GM12878 (cell line): ENCODE data around the gene FAF1. TPM values are rescaled to one million over a fixed set of nuclear protein-coding genes. Genes with fewer than 3 reads are reported as not detected.

ENCODE experiments used
- ATAC-seq: fragments of 200-7000 bp; cut with Tn5 transposase; 3 replicates; pipeline ENCODE4 v1.9.1; 2020; ENCODE audit warnings: mild to moderate bottlenecking, moderate library complexity
- BruUV-seq: library from RNA; stranded (reverse); fragments of 400-500 nt; replicated peaks from 2 replicates; lab custom pipeline; 2021; lab: Mats Ljungman, UMichigan
- CTCF ChIA-PET: fragments of 300-600 bp; sonication (Branson Sonifier 250); formaldehyde crosslinking; extraction: SDS; loops from one replicate; lab custom pipeline; 2021; ENCODE audit warnings: inconsistent platforms; lab: Yijun Ruan, JAX
- POLR2A ChIA-PET: fragments of 350-600 bp; formaldehyde crosslinking; extraction: SDS; loops from one replicate; lab custom pipeline; 2021; ENCODE audit warnings: inconsistent platforms; lab: Charles Lee
- RAD21 ChIA-PET: fragments of 300-600 bp; sonication (Branson Sonifier 250); formaldehyde crosslinking; loops from one replicate; lab custom pipeline; 2023; ENCODE audit warnings: antibody characterized with exemption; ENCODE audit not compliant: unreplicated experiment; lab: Charles Lee
- SMC1A ChIA-PET: fragments of 300-600 bp; sonication (Branson Sonifier 250); formaldehyde crosslinking; loops from one replicate; lab custom pipeline; 2023; ENCODE audit not compliant: unreplicated experiment, uncharacterized antibody; lab: Charles Lee
- DNase-seq: peaks from one replicate; pipeline ENCODE4 v3.0.0-alpha.2; 2011; ENCODE audit warnings: low read depth, low spot score
- FAIRE-seq: peaks from 3 replicates; lab custom pipeline; 2011; peaks lifted over from hg19 to GRCh38; lab: Jason Lieb, UNC
- H2AFZ ChIP-seq: 2 replicates; pipeline ENCODE4 v1.6.0; 2011; ENCODE audit warnings: low read depth, low read length, control low read depth; ENCODE audit not compliant: control insufficient read depth
- H3K27ac ChIP-seq: 2 replicates; pipeline ENCODE4 v1.5.1; 2011; ENCODE audit warnings: control low read depth; ENCODE audit not compliant: control insufficient read depth, insufficient read depth
- H3K27me3 ChIP-seq, 2 experiments: replicated peaks in 1 of 2; 2 replicates each; pipeline versions ENCODE4 v1.6.0 to v1.6.1; 2011; ENCODE audit warnings: low read length in 1 of 2; ENCODE audit not compliant: control insufficient read depth in 2 of 2, insufficient read depth in 2 of 2
- H3K36me3 ChIP-seq, 2 experiments: 2 replicates each; pipeline ENCODE4 v1.5.1; 2011; ENCODE audit warnings: low read length in 1 of 2; ENCODE audit not compliant: control insufficient read depth in 2 of 2, insufficient read depth in 2 of 2
- H3K4me1 ChIP-seq: 2 replicates; pipeline ENCODE4 v1.6.1; 2011; ENCODE audit warnings: mild to moderate bottlenecking, low read length, moderate library complexity, mixed read lengths; ENCODE audit not compliant: control insufficient read depth, insufficient read depth
- H3K4me2 ChIP-seq: 2 replicates; pipeline ENCODE4 v1.6.0; 2011; ENCODE audit warnings: control low read depth; ENCODE audit not compliant: control insufficient read depth, insufficient read depth
- H3K4me3 ChIP-seq: fragments of 200-600 bp; sonication (generic); 2 replicates; pipeline ENCODE4 v1.5.1; 2016
- H3K79me2 ChIP-seq: 2 replicates; pipeline ENCODE4 v1.6.0; 2011; ENCODE audit warnings: low read length; ENCODE audit not compliant: control insufficient read depth, insufficient read depth
- H3K9ac ChIP-seq: 2 replicates; pipeline ENCODE4 v1.8.0; 2011; ENCODE audit warnings: low read length, control low read depth, mixed read lengths; ENCODE audit not compliant: control insufficient read depth, insufficient read depth
- H3K9me3 ChIP-seq: replicated peaks from 3 replicates; pipeline ENCODE4 v1.5.1; 2011; ENCODE audit warnings: mild to moderate bottlenecking, low read length; ENCODE audit not compliant: control insufficient read depth, insufficient read depth
- H4K20me1 ChIP-seq: 2 replicates; pipeline ENCODE4 v1.6.0; 2011; ENCODE audit not compliant: control insufficient read depth, insufficient read depth
- ESRRA ChIP-seq: IDR thresholded peaks from 2 replicates; pipeline ENCODE4 v1.6.1; 2012; ENCODE audit warnings: mild to moderate bottlenecking, low read length, improper control_type of control experiment
- HCFC1 ChIP-seq: fragments of 150-350 bp; IDR thresholded peaks from 2 replicates; pipeline ENCODE4 v1.6.1; 2014; ENCODE audit warnings: low read length
- MTA3 ChIP-seq: IDR thresholded peaks from 2 replicates; pipeline ENCODE4 v1.6.1; 2012; ENCODE audit warnings: low read length, inconsistent platforms, borderline replicate concordance
- POLR2AphosphoS5 ChIP-seq: IDR thresholded peaks from 2 replicates; pipeline ENCODE4 v1.6.1; 2011; ENCODE audit warnings: mild to moderate bottlenecking, low read length, inconsistent platforms
- SIN3A ChIP-seq: IDR thresholded peaks from 2 replicates; pipeline ENCODE4 v1.6.1; 2012; ENCODE audit warnings: low read depth, low read length, improper control_type of control experiment
- TCF7 ChIP-seq: IDR thresholded peaks from 2 replicates; pipeline ENCODE4 v1.6.1; 2014; ENCODE audit warnings: antibody characterized with exemption, borderline replicate concordance
- ZNF384 ChIP-seq: IDR thresholded peaks from 2 replicates; pipeline ENCODE4 v1.6.1; 2012; ENCODE audit warnings: low read depth, mild to moderate bottlenecking, low read length, improper control_type of control experiment, borderline replicate concordance
- WGBS: methylation state at CpG from one replicate; pipeline ENCODE4 v1.1.6; 2016; ENCODE audit warnings: low lambda C conversion rate; ENCODE audit not compliant: insufficient replicate concordance, insufficient coverage; ENCODE audit errors: missing lambda C conversion rate; 5-methylcytosine and 5-hydroxymethylcytosine counted together
- in situ Hi-C: fragments of 300-500 bp; cut with MboI; formaldehyde crosslinking; loops from 9 replicates; pipeline ENCODE4 v1.14.3; 2018; ENCODE audit warnings: mixed read lengths
- intact Hi-C: fragments of 100-400 bp; cut with micrococcal nuclease; formaldehyde crosslinking; loops from one replicate; pipeline ENCODE4 v1.14.2; 2022; ENCODE audit not compliant: unreplicated experiment
- polyA plus RNA-seq, 11 experiments: library from polyadenylated mRNA; depleted of rRNA in 4 of 11; unstranded in 6 of 11; stranded (reverse) in 5 of 11; fragments of >200 nt; fragmentation: Nextera tagmentation in 4 of 11; fragmentation: Illumina TruSeq in 1 of 11; extraction: Ambion mirVana in 4 of 11; extraction: Trizol in 1 of 11; gene quantifications; 1 replicate in 1 of 11; 2 replicates in 10 of 11; pipeline versions ENCODE4 v1.2.1 to v1.2.3, GENCODE V29; 2011 to 2016; ENCODE audit warnings: inconsistent platforms in 2 of 11, missing spikeins in 2 of 11, low read depth in 1 of 11
- total RNA-seq, 4 experiments: library from RNA; depleted of rRNA in 3 of 4; stranded (reverse); fragments of >200 nt in 3 of 4; fragmentation: Illumina TruSeq in 1 of 4; extraction: Trizol in 1 of 4; gene quantifications; 2 replicates each; pipeline versions ENCODE4 v1.2.1 to v1.2.3, GENCODE V29; 2013 to 2021
- TF ChIP-seq, protein P1 (sequence below): fragments of 450-650 bp; IDR thresholded peaks from 2 replicates; pipeline ENCODE4 v1.6.1; 2017; ENCODE audit warnings: mild to moderate bottlenecking, low read depth, inconsistent platforms; ENCODE audit not compliant: poor library complexity, severe bottlenecking
- TF ChIP-seq, protein P2 (sequence below): IDR thresholded peaks from 2 replicates; pipeline ENCODE4 v1.6.1; 2012; ENCODE audit warnings: mild to moderate bottlenecking, low read depth, low read length
- TF ChIP-seq, protein P3 (sequence below): fragments of 450-650 bp; IDR thresholded peaks from 2 replicates; pipeline ENCODE4 v1.6.1; 2018; ENCODE audit warnings: borderline replicate concordance, mild to moderate bottlenecking; ENCODE audit not compliant: partially characterized antibody
- TF ChIP-seq, protein P4 (sequence below): IDR thresholded peaks from 2 replicates; pipeline ENCODE4 v1.6.1; 2011; ENCODE audit warnings: mild to moderate bottlenecking, low read depth, low read length, moderate library complexity; ENCODE audit not compliant: insufficient replicate concordance

Gene FAF1
- total and polyA plus RNA-seq, 10 of the 15 experiments (the other 5 are each of a cell fraction or from before 2014, with no cell fraction given): 8.6 to 54.5 (median 23.7) TPM

DNA sequence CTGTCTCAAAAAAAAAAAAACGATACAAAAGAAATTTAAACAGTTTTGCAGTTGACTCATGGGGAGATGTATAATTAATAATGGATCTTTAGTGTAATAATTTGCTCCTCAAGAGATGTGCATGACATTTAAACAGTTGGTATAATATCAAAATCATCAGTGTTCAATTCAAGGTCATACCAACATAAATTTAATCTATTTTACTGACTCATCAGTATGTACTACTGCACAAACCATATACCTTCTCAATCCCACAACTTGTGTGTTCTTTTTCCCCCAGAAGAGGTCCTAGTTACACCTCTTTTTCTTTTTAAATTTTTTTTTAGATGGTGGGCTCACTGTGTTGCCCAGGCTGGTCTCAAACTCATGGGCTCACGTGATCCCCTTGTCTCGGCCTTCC lies 33.6 kb upstream of the FAF1 start:
- ChIA-PET RAD21 (no interaction called here), CTCF (no interaction called here), SMC1A (no interaction called here), POLR2A (no interaction called here)
- H3K36me3 ChIP-seq: no peaks in the 10 kb centered on the region
- H4K20me1 ChIP-seq: no peaks in the 10 kb centered on the region
- TF ChIP-seq HCFC1 (no peak), MTA3 (no peak), POLR2AphosphoS5 (no peak), SIN3A (no peak), ZNF384 (no peak), ESRRA (no peak), TCF7 (no peak)
- TF ChIP-seq, protein P1, sequence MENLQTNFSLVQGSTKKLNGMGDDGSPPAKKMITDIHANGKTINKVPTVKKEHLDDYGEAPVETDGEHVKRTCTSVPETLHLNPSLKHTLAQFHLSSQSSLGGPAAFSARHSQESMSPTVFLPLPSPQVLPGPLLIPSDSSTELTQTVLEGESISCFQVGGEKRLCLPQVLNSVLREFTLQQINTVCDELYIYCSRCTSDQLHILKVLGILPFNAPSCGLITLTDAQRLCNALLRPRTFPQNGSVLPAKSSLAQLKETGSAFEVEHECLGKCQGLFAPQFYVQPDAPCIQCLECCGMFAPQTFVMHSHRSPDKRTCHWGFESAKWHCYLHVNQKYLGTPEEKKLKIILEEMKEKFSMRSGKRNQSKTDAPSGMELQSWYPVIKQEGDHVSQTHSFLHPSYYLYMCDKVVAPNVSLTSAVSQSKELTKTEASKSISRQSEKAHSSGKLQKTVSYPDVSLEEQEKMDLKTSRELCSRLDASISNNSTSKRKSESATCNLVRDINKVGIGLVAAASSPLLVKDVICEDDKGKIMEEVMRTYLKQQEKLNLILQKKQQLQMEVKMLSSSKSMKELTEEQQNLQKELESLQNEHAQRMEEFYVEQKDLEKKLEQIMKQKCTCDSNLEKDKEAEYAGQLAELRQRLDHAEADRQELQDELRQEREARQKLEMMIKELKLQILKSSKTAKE: no peak
- TF ChIP-seq, protein P2, sequence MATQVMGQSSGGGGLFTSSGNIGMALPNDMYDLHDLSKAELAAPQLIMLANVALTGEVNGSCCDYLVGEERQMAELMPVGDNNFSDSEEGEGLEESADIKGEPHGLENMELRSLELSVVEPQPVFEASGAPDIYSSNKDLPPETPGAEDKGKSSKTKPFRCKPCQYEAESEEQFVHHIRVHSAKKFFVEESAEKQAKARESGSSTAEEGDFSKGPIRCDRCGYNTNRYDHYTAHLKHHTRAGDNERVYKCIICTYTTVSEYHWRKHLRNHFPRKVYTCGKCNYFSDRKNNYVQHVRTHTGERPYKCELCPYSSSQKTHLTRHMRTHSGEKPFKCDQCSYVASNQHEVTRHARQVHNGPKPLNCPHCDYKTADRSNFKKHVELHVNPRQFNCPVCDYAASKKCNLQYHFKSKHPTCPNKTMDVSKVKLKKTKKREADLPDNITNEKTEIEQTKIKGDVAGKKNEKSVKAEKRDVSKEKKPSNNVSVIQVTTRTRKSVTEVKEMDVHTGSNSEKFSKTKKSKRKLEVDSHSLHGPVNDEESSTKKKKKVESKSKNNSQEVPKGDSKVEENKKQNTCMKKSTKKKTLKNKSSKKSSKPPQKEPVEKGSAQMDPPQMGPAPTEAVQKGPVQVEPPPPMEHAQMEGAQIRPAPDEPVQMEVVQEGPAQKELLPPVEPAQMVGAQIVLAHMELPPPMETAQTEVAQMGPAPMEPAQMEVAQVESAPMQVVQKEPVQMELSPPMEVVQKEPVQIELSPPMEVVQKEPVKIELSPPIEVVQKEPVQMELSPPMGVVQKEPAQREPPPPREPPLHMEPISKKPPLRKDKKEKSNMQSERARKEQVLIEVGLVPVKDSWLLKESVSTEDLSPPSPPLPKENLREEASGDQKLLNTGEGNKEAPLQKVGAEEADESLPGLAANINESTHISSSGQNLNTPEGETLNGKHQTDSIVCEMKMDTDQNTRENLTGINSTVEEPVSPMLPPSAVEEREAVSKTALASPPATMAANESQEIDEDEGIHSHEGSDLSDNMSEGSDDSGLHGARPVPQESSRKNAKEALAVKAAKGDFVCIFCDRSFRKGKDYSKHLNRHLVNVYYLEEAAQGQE: no peak
- TF ChIP-seq, protein P3, sequence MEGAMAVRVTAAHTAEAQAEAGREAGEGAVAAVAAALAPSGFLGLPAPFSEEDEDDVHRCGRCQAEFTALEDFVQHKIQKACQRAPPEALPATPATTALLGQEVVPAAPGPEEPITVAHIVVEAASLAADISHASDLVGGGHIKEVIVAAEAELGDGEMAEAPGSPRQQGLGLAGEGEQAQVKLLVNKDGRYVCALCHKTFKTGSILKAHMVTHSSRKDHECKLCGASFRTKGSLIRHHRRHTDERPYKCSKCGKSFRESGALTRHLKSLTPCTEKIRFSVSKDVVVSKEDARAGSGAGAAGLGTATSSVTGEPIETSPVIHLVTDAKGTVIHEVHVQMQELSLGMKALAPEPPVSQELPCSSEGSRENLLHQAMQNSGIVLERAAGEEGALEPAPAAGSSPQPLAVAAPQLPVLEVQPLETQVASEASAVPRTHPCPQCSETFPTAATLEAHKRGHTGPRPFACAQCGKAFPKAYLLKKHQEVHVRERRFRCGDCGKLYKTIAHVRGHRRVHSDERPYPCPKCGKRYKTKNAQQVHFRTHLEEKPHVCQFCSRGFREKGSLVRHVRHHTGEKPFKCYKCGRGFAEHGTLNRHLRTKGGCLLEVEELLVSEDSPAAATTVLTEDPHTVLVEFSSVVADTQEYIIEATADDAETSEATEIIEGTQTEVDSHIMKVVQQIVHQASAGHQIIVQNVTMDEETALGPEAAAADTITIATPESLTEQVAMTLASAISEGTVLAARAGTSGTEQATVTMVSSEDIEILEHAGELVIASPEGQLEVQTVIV: no peak
- TF ChIP-seq, protein P4, sequence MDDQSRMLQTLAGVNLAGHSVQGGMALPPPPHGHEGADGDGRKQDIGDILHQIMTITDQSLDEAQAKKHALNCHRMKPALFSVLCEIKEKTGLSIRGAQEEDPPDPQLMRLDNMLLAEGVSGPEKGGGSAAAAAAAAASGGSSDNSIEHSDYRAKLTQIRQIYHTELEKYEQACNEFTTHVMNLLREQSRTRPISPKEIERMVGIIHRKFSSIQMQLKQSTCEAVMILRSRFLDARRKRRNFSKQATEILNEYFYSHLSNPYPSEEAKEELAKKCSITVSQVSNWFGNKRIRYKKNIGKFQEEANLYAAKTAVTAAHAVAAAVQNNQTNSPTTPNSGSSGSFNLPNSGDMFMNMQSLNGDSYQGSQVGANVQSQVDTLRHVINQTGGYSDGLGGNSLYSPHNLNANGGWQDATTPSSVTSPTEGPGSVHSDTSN: no peak
- no peak for DNase-seq
- H3K4me2 ChIP-seq: no peak overlapping the region
- in situ Hi-C loops (no loop called here), intact Hi-C loops (no loop called here)
- WGBS: 98% methylated on average over 3 of the region's 3 CpGs
- peaks cover 6% of the 10 kb centered on the region; the same call in 1 of the 2 replicates for H3K4me1 ChIP-seq
- no peaks in the 10 kb centered on the region for H3K79me2 ChIP-seq
- no peaks in the 10 kb centered on the region; the same call in 2 of the 3 replicates for H3K9me3 ChIP-seq
- FAIRE-seq: no peak
- no peak overlapping the region for H3K4me3 ChIP-seq
- H3K27me3 ChIP-seq: no peaks in the 10 kb centered on the region
- BruUV-seq: no TSS peak
- no peak overlapping the region for H3K9ac ChIP-seq
- ATAC-seq: no peak
- no peak overlapping the region for H2AFZ ChIP-seq
- no peak overlapping the region for H3K27ac ChIP-seq
